PFSK-1 (cell line): ENCODE results near the gene EFCAB6.

Source experiments
- FOXP2 ChIP-seq: optimal IDR thresholded peaks from 2 replicates; pipeline ENCODE3; 2011; ENCODE audit warnings: borderline replicate concordance, control low read depth, inconsistent platforms; ENCODE audit not compliant: insufficient read depth; ENCODE audit errors: extremely low read length, extremely low read depth
- POLR2AphosphoS5 ChIP-seq: IDR thresholded peaks from 2 replicates; pipeline ENCODE4 v1.6.1; 2012; ENCODE audit warnings: low read depth, mild to moderate bottlenecking, control low read depth, low read length, moderate library complexity
- REST ChIP-seq, 2 experiments: IDR thresholded peaks; 2 replicates each; pipeline versions ENCODE4 v1.6.1 to v1.8.0; 2011 to 2012; ENCODE audit warnings: low read depth in 2 of 2, low read length in 2 of 2, control low read depth in 1 of 2, inconsistent platforms in 1 of 2, mild to moderate bottlenecking in 1 of 2, moderate library complexity in 1 of 2; ENCODE audit not compliant: insufficient read depth in 1 of 2
- SIN3A ChIP-seq: IDR thresholded peaks from 2 replicates; pipeline ENCODE4 v1.6.1; 2012; ENCODE audit warnings: mild to moderate bottlenecking, low read length, moderate library complexity, borderline replicate concordance; ENCODE audit not compliant: insufficient read depth
- TAF1 ChIP-seq: IDR thresholded peaks from 2 replicates; pipeline ENCODE4 v1.6.1; 2012; ENCODE audit warnings: low read length, control low read depth, borderline replicate concordance; ENCODE audit not compliant: insufficient read depth

The EFCAB6 gene

DNA sequence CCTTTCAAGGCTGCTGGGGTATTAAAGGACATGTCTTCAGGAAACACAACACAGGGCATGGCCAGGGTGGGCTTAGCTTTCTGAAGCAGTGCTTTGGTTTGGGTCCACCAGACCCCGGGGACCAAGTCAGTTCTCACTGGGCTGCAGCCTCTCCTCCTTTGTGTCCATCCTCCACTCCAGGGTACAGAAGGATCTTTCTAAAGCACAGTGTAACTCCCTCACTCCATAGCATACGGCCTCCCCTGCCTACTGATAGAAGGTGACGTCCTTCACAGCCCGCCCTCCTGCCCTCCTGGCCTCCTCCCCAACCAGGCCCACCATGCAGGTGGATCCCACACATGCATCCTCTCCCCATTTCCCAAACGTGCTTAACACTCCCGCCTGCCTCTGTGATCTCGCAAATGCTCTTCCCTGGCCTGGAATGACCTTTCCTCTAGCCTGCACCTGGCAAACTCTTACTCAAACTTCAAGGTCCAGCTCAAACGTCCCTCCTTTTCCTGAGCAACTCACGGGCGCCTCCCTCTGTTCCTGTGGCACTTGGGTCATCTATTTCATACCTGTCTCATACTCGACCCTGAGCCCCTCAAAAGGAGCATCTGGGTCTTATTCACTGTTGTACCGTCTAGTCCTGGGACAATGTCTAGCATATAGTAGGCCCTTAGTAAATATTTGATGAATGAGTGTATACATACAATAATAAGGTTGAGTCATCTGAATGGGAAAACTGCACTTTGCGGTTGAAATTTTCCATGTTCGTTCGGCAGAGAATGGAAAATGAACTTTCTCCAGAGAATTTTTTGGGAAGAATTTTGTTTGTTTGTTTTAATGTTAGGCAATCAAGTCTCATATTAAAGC is 187.7 kb downstream of the EFCAB6 start:
- TF ChIP-seq POLR2AphosphoS5 (no peak), REST (IDR thresholded peaks at IDR 0.05; ENCODE audit: insufficient read depth in 1 of 2, low read depth in 2 of 2, low read length in 2 of 2) (no peak), TAF1 (no peak)

DNA sequence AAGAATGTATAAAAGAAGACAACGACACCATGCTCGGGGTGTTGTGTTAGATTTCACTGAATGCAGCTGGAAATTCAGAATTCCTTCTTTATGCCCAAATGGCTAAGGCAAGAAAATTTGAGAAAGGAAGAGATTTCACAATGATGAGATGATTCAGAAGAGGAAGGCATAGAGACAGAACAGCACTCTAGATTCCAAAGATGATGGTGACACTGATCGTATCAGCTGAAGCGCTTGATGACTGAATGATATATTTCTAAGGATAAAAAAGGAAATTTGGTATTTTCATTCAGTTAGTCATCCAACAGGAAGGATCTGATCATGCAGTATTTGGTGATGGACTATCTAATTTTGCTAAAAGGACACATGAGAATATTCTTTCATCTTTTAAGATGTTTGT is 189.2 kb downstream of the EFCAB6 start:
- TF ChIP-seq SIN3A (no peak), POLR2AphosphoS5 (no peak), FOXP2 (no peak), TAF1 (no peak), REST (IDR thresholded peaks at IDR 0.05; ENCODE audit: insufficient read depth in 1 of 2, low read depth in 2 of 2, low read length in 2 of 2) (no peak)

- TF ChIP-seq FOXP2 = no peak
- no peak for TF ChIP-seq TAF1
- TF ChIP-seq SIN3A = no peak
- no peak for TF ChIP-seq POLR2AphosphoS5
- no peak for TF ChIP-seq REST (IDR thresholded peaks at IDR 0.05; ENCODE audit: insufficient read depth in 1 of 2, low read depth in 2 of 2, low read length in 2 of 2)
These were observed 191.9 kb downstream of the EFCAB6 start for GRCh38 chr22:43620197-43620596.

DNA sequence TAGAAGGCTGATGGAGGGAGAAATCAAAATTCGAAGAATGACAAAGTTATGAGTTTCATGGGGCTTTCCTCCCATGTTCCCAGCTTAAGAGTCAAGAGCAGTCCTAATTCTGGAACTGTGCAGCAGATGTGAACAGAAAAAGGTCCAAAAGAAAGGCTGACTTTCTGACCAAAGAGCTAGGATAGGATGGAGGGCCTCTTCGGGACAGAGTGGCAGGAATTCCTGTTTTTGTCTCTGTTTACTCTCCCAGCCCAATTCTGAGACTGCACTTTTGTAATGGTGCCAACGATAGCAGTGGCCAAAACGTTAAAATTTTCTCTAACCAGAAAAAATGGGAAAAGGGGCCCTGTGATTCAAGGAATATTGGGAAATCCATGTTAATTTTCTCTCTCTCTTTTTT is 193.6 kb downstream of the EFCAB6 start:
- TF ChIP-seq TAF1 (no peak), SIN3A (no peak), FOXP2 (no peak), POLR2AphosphoS5 (no peak), REST (IDR thresholded peaks at IDR 0.05; ENCODE audit: insufficient read depth in 1 of 2, low read depth in 2 of 2, low read length in 2 of 2) (no peak)

GRCh38 chr22:43616645-43617044 is 195.5 kb downstream of the EFCAB6 start:
- TF ChIP-seq SIN3A (no peak), REST (IDR thresholded peaks at IDR 0.05; ENCODE audit: insufficient read depth in 1 of 2, low read depth in 2 of 2, low read length in 2 of 2) (no peak), TAF1 (no peak)
